MM.1S (cell line): ENCODE measurements around the gene CST4.

Source experiments
- CTCF ChIP-seq: fragments of 300-600 bp; sonication (generic); IDR thresholded peaks from 2 replicates; pipeline ENCODE4 v1.5.1; 2016; ENCODE audit warnings: antibody characterized with exemption, low read length, mixed read lengths
- EZH2 ChIP-seq: fragments of 300-600 bp; sonication (generic); optimal IDR thresholded peaks from 2 replicates; pipeline ENCODE3; 2017; ENCODE audit warnings: low read depth, mild to moderate bottlenecking, antibody characterized with exemption, low read length, mixed read lengths
- EZH2phosphoT487 ChIP-seq: fragments of 300-600 bp; sonication (generic); IDR thresholded peaks from 2 replicates; pipeline ENCODE4 v1.6.1; 2018; ENCODE audit warnings: antibody characterized with exemption, low read length

- TF ChIP-seq CTCF (no peak), EZH2phosphoT487 (no peak), EZH2 (no peak)
Measured at GRCh38 chr20:23663180-23663579, 25.7 kb downstream of the CST4 start.
